ENCODE results near the gene BCAS1.
A peak's percentile ranks its signal among the peaks of the same experiment; 100 is the strongest.

BCAS1 gene

GRCh38 chr20:53943522-53944291 is 126.7 kb downstream of the BCAS1 start:
- H4K5ac ChIP-seq (ENCODE audit: low read length) = no peak overlapping the region
- H3K79me1 ChIP-seq (ENCODE audit: low read length) = no peaks in the 10 kb centered on the region
- DNase-seq = no peak
- no peaks in the 10 kb centered on the region for H3K79me2 ChIP-seq (ENCODE audit: control insufficient read depth, insufficient read depth, low read length)
- no peak overlapping the region for H2AK5ac ChIP-seq (ENCODE audit: low read length)
- no peak overlapping the region for H3K4me3 ChIP-seq (ENCODE audit: low read length)
- no peak overlapping the region for H3K56ac ChIP-seq (ENCODE audit: low read length)
- no peak overlapping the region for H3K27ac ChIP-seq (ENCODE audit: low read depth, low read length)
- no peak overlapping the region for H2BK15ac ChIP-seq (replicated peaks; ENCODE audit: low read depth)
- H3K4me2 ChIP-seq (ENCODE audit: low read length) = no peak overlapping the region
- 100% methylated on average over 1 of the region's 11 CpGs for WGBS (ENCODE audit: extremely low coverage, insufficient coverage, low lambda C conversion rate)
- H2BK5ac ChIP-seq (ENCODE audit: low read length) = no peak overlapping the region
- no peak overlapping the region for H3K18ac ChIP-seq (ENCODE audit: low read length)
- no peak overlapping the region for H2BK120ac ChIP-seq (ENCODE audit: low read depth, low read length)
- no peaks in the 10 kb centered on the region for H3K27me3 ChIP-seq (ENCODE audit: insufficient read depth, low read length, poor library complexity)
- no peak overlapping the region for H4K8ac ChIP-seq (ENCODE audit: low read depth, low read length)
- H3K23ac ChIP-seq (ENCODE audit: low read length) = no peak overlapping the region
- no peak overlapping the region for H3K4ac ChIP-seq (ENCODE audit: low read depth, low read length)
- H3K4me1 ChIP-seq (ENCODE audit: control insufficient read depth, low read depth, low read length) = peaks cover 19% of the 10 kb centered on the region
- no peaks in the 10 kb centered on the region for H3K36me3 ChIP-seq (ENCODE audit: control insufficient read depth, insufficient read depth, low read length)
- H3K9ac ChIP-seq (ENCODE audit: low read length) = no peak overlapping the region

- peak overlapping the region; percentile 58 for H3K56ac ChIP-seq (ENCODE audit: low read length)
- H4K8ac ChIP-seq (ENCODE audit: low read depth, low read length) = no peak overlapping the region
- H3K79me2 ChIP-seq (ENCODE audit: control insufficient read depth, insufficient read depth, low read length) = no peaks in the 10 kb centered on the region
- H3K4me1 ChIP-seq (ENCODE audit: control insufficient read depth, low read depth, low read length) = peaks cover 22% of the 10 kb centered on the region
- no CpG with 5 or more reads among the region's 3 CpGs for WGBS (ENCODE audit: extremely low coverage, insufficient coverage, low lambda C conversion rate)
- H3K23ac ChIP-seq (ENCODE audit: low read length) = no peak overlapping the region
- H3K4ac ChIP-seq (ENCODE audit: low read depth, low read length) = no peak overlapping the region
- no peak overlapping the region for H3K18ac ChIP-seq (ENCODE audit: low read length)
- H2AK5ac ChIP-seq (ENCODE audit: low read length) = no peak overlapping the region
- no peak for DNase-seq
- no peaks in the 10 kb centered on the region for H3K79me1 ChIP-seq (ENCODE audit: low read length)
- peak overlapping the region; percentile 24 for H2BK5ac ChIP-seq (ENCODE audit: low read length)
- no peak overlapping the region for H3K27ac ChIP-seq (ENCODE audit: low read depth, low read length)
- peak overlapping the region; percentile 26 for H3K9ac ChIP-seq (ENCODE audit: low read length)
- H2BK120ac ChIP-seq (ENCODE audit: low read depth, low read length) = no peak overlapping the region
- H3K27me3 ChIP-seq (ENCODE audit: insufficient read depth, low read length, poor library complexity) = no peaks in the 10 kb centered on the region
- no peak overlapping the region for H3K4me3 ChIP-seq (ENCODE audit: low read length)
- H3K36me3 ChIP-seq (ENCODE audit: control insufficient read depth, insufficient read depth, low read length) = no peaks in the 10 kb centered on the region
- H2BK15ac ChIP-seq (replicated peaks; ENCODE audit: low read depth) = no peak overlapping the region
- H3K4me2 ChIP-seq (ENCODE audit: low read length) = no peak overlapping the region
- H4K5ac ChIP-seq (ENCODE audit: low read length) = no peak overlapping the region
Observed at GRCh38 chr20:53942973-53943372, 127.4 kb downstream of the BCAS1 start.

GRCh38 chr20:53942472-53942816 is 128.0 kb downstream of the BCAS1 start:
- H2AK5ac ChIP-seq (ENCODE audit: low read length) = no peak overlapping the region
- no peak overlapping the region for H4K5ac ChIP-seq (ENCODE audit: low read length)
- no peaks in the 10 kb centered on the region for H3K79me1 ChIP-seq (ENCODE audit: low read length)
- no peak overlapping the region for H3K9ac ChIP-seq (ENCODE audit: low read length)
- no peak for DNase-seq
- H3K27me3 ChIP-seq (ENCODE audit: insufficient read depth, low read length, poor library complexity) = no peaks in the 10 kb centered on the region
- H3K56ac ChIP-seq (ENCODE audit: low read length) = peak overlapping the region; percentile 57
- H3K4me2 ChIP-seq (ENCODE audit: low read length) = no peak overlapping the region
- no peak overlapping the region for H2BK15ac ChIP-seq (replicated peaks; ENCODE audit: low read depth)
- no peak overlapping the region for H3K4ac ChIP-seq (ENCODE audit: low read depth, low read length)
- H3K18ac ChIP-seq (ENCODE audit: low read length) = no peak overlapping the region
- no CpG with 5 or more reads among the region's 6 CpGs for WGBS (ENCODE audit: extremely low coverage, insufficient coverage, low lambda C conversion rate)
- H3K23ac ChIP-seq (ENCODE audit: low read length) = no peak overlapping the region
- H3K4me1 ChIP-seq (ENCODE audit: control insufficient read depth, low read depth, low read length) = peaks cover 22% of the 10 kb centered on the region
- peak overlapping the region; percentile 42 for H3K27ac ChIP-seq (ENCODE audit: low read depth, low read length)
- no peaks in the 10 kb centered on the region for H3K36me3 ChIP-seq (ENCODE audit: control insufficient read depth, insufficient read depth, low read length)
- H3K4me3 ChIP-seq (ENCODE audit: low read length) = no peak overlapping the region
- H4K8ac ChIP-seq (ENCODE audit: low read depth, low read length) = no peak overlapping the region
- no peaks in the 10 kb centered on the region for H3K79me2 ChIP-seq (ENCODE audit: control insufficient read depth, insufficient read depth, low read length)
- H2BK120ac ChIP-seq (ENCODE audit: low read depth, low read length) = no peak overlapping the region
- peak overlapping the region; percentile 2 for H2BK5ac ChIP-seq (ENCODE audit: low read length)

GRCh38 chr20:53941680-53942471 is 128.5 kb downstream of the BCAS1 start:
- H3K18ac ChIP-seq (ENCODE audit: low read length) = peak overlapping the region; percentile 54
- no peak overlapping the region for H3K23ac ChIP-seq (ENCODE audit: low read length)
- H3K4ac ChIP-seq (ENCODE audit: low read depth, low read length) = no peak overlapping the region
- no peak overlapping the region for H3K4me2 ChIP-seq (ENCODE audit: low read length)
- H2BK15ac ChIP-seq (replicated peaks; ENCODE audit: low read depth) = no peak overlapping the region
- no peak overlapping the region for H4K8ac ChIP-seq (ENCODE audit: low read depth, low read length)
- H2BK5ac ChIP-seq (ENCODE audit: low read length) = no peak overlapping the region
- no peak overlapping the region for H3K9ac ChIP-seq (ENCODE audit: low read length)
- H3K27me3 ChIP-seq (ENCODE audit: insufficient read depth, low read length, poor library complexity) = no peaks in the 10 kb centered on the region
- no peaks in the 10 kb centered on the region for H3K36me3 ChIP-seq (ENCODE audit: control insufficient read depth, insufficient read depth, low read length)
- H3K4me1 ChIP-seq (ENCODE audit: control insufficient read depth, low read depth, low read length) = peaks cover 22% of the 10 kb centered on the region
- H2AK5ac ChIP-seq (ENCODE audit: low read length) = no peak overlapping the region
- no peak overlapping the region for H2BK120ac ChIP-seq (ENCODE audit: low read depth, low read length)
- H4K5ac ChIP-seq (ENCODE audit: low read length) = no peak overlapping the region
- H3K56ac ChIP-seq (ENCODE audit: low read length) = peak overlapping the region; percentile 57
- no peaks in the 10 kb centered on the region for H3K79me1 ChIP-seq (ENCODE audit: low read length)
- H3K79me2 ChIP-seq (ENCODE audit: control insufficient read depth, insufficient read depth, low read length) = no peaks in the 10 kb centered on the region
- no CpG with 5 or more reads among the region's 7 CpGs for WGBS (ENCODE audit: extremely low coverage, insufficient coverage, low lambda C conversion rate)
- H3K27ac ChIP-seq (ENCODE audit: low read depth, low read length) = peak overlapping the region; percentile 42
- no peak overlapping the region for H3K4me3 ChIP-seq (ENCODE audit: low read length)
- peak; percentile 94 for DNase-seq

- Histone ChIP-seq H2BK120ac (ENCODE audit: low read depth, low read length) (no peak overlapping the region), H3K56ac (ENCODE audit: low read length) (peak overlapping the region; percentile 61), H3K23ac (ENCODE audit: low read length) (no peak overlapping the region), H3K9ac (ENCODE audit: low read length) (peak overlapping the region; percentile 21), H3K4me2 (ENCODE audit: low read length) (no peak overlapping the region), H2AK5ac (ENCODE audit: low read length) (no peak overlapping the region), H3K18ac (ENCODE audit: low read length) (no peak overlapping the region), H2BK5ac (ENCODE audit: low read length) (peak overlapping the region; percentile 12), H2BK15ac (replicated peaks; ENCODE audit: low read depth) (no peak overlapping the region), H4K5ac (ENCODE audit: low read length) (no peak overlapping the region), H3K27ac (ENCODE audit: low read depth, low read length) (no peak overlapping the region), H3K27me3 (ENCODE audit: insufficient read depth, low read length, poor library complexity) (no peaks in the 10 kb centered on the region), H3K79me2 (ENCODE audit: control insufficient read depth, insufficient read depth, low read length) (no peaks in the 10 kb centered on the region), H3K79me1 (ENCODE audit: low read length) (no peaks in the 10 kb centered on the region), H3K4ac (ENCODE audit: low read depth, low read length) (no peak overlapping the region), H3K36me3 (ENCODE audit: control insufficient read depth, insufficient read depth, low read length) (no peaks in the 10 kb centered on the region), H3K4me3 (ENCODE audit: low read length) (no peak overlapping the region), H4K8ac (ENCODE audit: low read depth, low read length) (no peak overlapping the region), H3K4me1 (ENCODE audit: control insufficient read depth, low read depth, low read length) (peaks cover 22% of the 10 kb centered on the region)
- WGBS (ENCODE audit: extremely low coverage, insufficient coverage, low lambda C conversion rate) = no CpG with 5 or more reads among the region's 6 CpGs
- peak; percentile 75 for DNase-seq
Observed at GRCh38 chr20:53940907-53941545, 129.4 kb downstream of the BCAS1 start.
